B cell (primary cell): ENCODE data around the gene FKBP6.
"Not testable (repeated sequence)": the region's sequence is repeated elsewhere in the genome, so short reads cannot be mapped to it uniquely, and the experiment has no call there.

Source experiments
- EZH2 ChIP-seq: IDR thresholded peaks from 2 replicates; pipeline ENCODE4 v1.6.1; 2012; ENCODE audit warnings: borderline replicate concordance, low read depth, mild to moderate bottlenecking, moderate library complexity, low read length; ENCODE audit not compliant: insufficient read depth, poor library complexity, severe bottlenecking
- TF ChIP-seq, protein P1 (sequence below): fragments of 200-600 bp; IDR thresholded peaks from one replicate; pipeline ENCODE4 v1.8.0; 2022; ENCODE audit warnings: antibody characterized with exemption, mild to moderate bottlenecking

DNA sequence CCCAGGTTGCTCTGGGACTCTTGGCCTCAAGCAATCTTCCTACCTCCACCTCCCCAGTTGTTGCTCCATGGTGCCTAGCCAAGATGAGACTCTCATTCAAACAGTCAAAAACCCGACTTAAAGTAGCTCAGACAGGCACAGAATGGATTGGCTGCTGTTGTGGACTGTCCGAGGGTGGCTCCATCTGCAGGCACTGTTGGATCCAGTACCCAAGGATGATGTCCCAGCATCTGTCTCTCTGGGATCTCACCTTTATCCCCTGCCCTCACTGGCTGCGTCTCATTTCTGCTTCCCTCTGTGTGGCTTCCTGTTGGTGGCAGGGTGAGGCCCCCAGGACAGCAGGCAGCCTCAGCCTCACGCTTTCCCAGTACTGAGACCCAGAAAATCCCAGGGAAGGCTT lies 48.3 kb downstream of the FKBP6 start:
- TF ChIP-seq, protein P1, sequence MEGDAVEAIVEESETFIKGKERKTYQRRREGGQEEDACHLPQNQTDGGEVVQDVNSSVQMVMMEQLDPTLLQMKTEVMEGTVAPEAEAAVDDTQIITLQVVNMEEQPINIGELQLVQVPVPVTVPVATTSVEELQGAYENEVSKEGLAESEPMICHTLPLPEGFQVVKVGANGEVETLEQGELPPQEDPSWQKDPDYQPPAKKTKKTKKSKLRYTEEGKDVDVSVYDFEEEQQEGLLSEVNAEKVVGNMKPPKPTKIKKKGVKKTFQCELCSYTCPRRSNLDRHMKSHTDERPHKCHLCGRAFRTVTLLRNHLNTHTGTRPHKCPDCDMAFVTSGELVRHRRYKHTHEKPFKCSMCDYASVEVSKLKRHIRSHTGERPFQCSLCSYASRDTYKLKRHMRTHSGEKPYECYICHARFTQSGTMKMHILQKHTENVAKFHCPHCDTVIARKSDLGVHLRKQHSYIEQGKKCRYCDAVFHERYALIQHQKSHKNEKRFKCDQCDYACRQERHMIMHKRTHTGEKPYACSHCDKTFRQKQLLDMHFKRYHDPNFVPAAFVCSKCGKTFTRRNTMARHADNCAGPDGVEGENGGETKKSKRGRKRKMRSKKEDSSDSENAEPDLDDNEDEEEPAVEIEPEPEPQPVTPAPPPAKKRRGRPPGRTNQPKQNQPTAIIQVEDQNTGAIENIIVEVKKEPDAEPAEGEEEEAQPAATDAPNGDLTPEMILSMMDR, result not testable (repeated sequence)
- TF ChIP-seq EZH2, result not testable (repeated sequence)
